ENCODE data around the gene PPM1H. TPM values are rescaled to one million over a fixed set of nuclear protein-coding genes. Genes with fewer than 3 reads are reported as not detected.

The PPM1H gene
- total RNA-seq, 1 donor from 2014 or later = 0.49 TPM

GRCh38 chr12:62613081-62613480 is 321.9 kb downstream of the PPM1H start:
- TF ChIP-seq CTCF (IDR thresholded peaks at IDR 0.05) (no peak), POLR2AphosphoS5 (IDR thresholded peaks at IDR 0.05; ENCODE audit: insufficient read depth in 1 of 2, low read depth in 1 of 2) (no peak), POLR2A (IDR thresholded peaks at IDR 0.05) (no peak)
- intact Hi-C loops (cut with DNase I) = no loop called here

GRCh38 chr12:62606654-62607053 is 328.3 kb downstream of the PPM1H start:
- Histone ChIP-seq H3K27ac (no peak overlapping the region), H3K36me3 (no peaks in the 10 kb centered on the region), H3K27me3 (no peaks in the 10 kb centered on the region), H3K4me3 (no peak overlapping the region), H3K9me3 (no peaks in the 10 kb centered on the region), H3K4me1 (peaks cover 30% of the 10 kb centered on the region)
- no peak for DNase-seq (ENCODE audit: extremely low spot score in 2 of 2)
- intact Hi-C loops (cut with DNase I) = loop anchor here (10.0 kb wide), 1 partner anchor 118 kb away; no protein-coding TSS in a partner anchor
- TF ChIP-seq POLR2A (IDR thresholded peaks at IDR 0.05) (no peak), POLR2AphosphoS5 (IDR thresholded peaks at IDR 0.05; ENCODE audit: insufficient read depth in 1 of 2, low read depth in 1 of 2) (no peak), CTCF (IDR thresholded peaks at IDR 0.05) (no peak)

More at GRCh38 chr12:62613081-62613480, 321.9 kb downstream of the PPM1H start:
- Histone ChIP-seq H3K27me3 (no peaks in the 10 kb centered on the region), H3K9me3 (no peaks in the 10 kb centered on the region), H3K36me3 (no peaks in the 10 kb centered on the region), H3K4me1 (no peaks in the 10 kb centered on the region), H3K4me3 (no peak overlapping the region), H3K27ac (no peak overlapping the region)
- no peak for DNase-seq (ENCODE audit: extremely low spot score in 2 of 2)

- Histone ChIP-seq H3K4me3 (no peak overlapping the region), H3K27me3 (no peaks in the 10 kb centered on the region), H3K9me3 (no peaks in the 10 kb centered on the region), H3K4me1 (peaks cover 33% of the 10 kb centered on the region), H3K27ac (no peak overlapping the region), H3K36me3 (no peaks in the 10 kb centered on the region)
- DNase-seq (ENCODE audit: extremely low spot score in 2 of 2) = no peak
- intact Hi-C loops (cut with DNase I) = loop anchor here (10.0 kb wide), 1 partner anchor 119 kb away; no protein-coding TSS in a partner anchor
- no peak for TF ChIP-seq CTCF (IDR thresholded peaks at IDR 0.05)
- no peak for TF ChIP-seq POLR2A (IDR thresholded peaks at IDR 0.05)
- TF ChIP-seq POLR2AphosphoS5 (IDR thresholded peaks at IDR 0.05; ENCODE audit: insufficient read depth in 1 of 2, low read depth in 1 of 2) = no peak
Observed at GRCh38 chr12:62605981-62606380, 329.0 kb downstream of the PPM1H start.

GRCh38 chr12:62604871-62605270 is 330.1 kb downstream of the PPM1H start:
- intact Hi-C loops (cut with DNase I) = loop anchor here (5.0 to 10.0 kb wide), 2 partner anchors 120 to 187 kb away; no protein-coding TSS in a partner anchor
- H3K27me3 ChIP-seq = no peaks in the 10 kb centered on the region
- H3K27ac ChIP-seq = peak overlapping the region; percentile 99
- H3K36me3 ChIP-seq = no peaks in the 10 kb centered on the region
- peaks cover 33% of the 10 kb centered on the region for H3K4me1 ChIP-seq
- H3K9me3 ChIP-seq = no peaks in the 10 kb centered on the region
- peak overlapping the region; percentile 68 to 73 for H3K4me3 ChIP-seq
- DNase-seq (ENCODE audit: extremely low spot score in 2 of 2) = no peak
- TF ChIP-seq POLR2A (IDR thresholded peaks at IDR 0.05) (no peak), POLR2AphosphoS5 (IDR thresholded peaks at IDR 0.05; ENCODE audit: insufficient read depth in 1 of 2, low read depth in 1 of 2) (no peak), CTCF (IDR thresholded peaks at IDR 0.05) (no peak)

- Histone ChIP-seq H3K9me3 (no peaks in the 10 kb centered on the region), H3K36me3 (no peaks in the 10 kb centered on the region), H3K4me1 (peaks cover 33% of the 10 kb centered on the region), H3K27me3 (no peaks in the 10 kb centered on the region), H3K4me3 (peak overlapping the region; percentile 68 to 73), H3K27ac (peak overlapping the region; percentile 99)
- intact Hi-C loops (cut with DNase I) = loop anchor here (5.0 to 10.0 kb wide), 2 partner anchors 120 to 188 kb away; no protein-coding TSS in a partner anchor
- no peak for TF ChIP-seq POLR2AphosphoS5 (IDR thresholded peaks at IDR 0.05; ENCODE audit: insufficient read depth in 1 of 2, low read depth in 1 of 2)
- no peak for TF ChIP-seq CTCF (IDR thresholded peaks at IDR 0.05)
- TF ChIP-seq POLR2A (IDR thresholded peaks at IDR 0.05) = no peak
- no peak for DNase-seq (ENCODE audit: extremely low spot score in 2 of 2)
Observed at GRCh38 chr12:62604373-62604772, 330.6 kb downstream of the PPM1H start.

All from vagina (tissue), 2 donors.